MCF 10A (cell line): ENCODE measurements around the gene TBC1D10A. TPM values are rescaled to one million over a fixed set of nuclear protein-coding genes. Genes with fewer than 3 reads are reported as not detected.

Experiments used
- Bru-seq: library from RNA; stranded (reverse); fragments of 400-500 nt; gene quantifications from one replicate; lab custom pipeline; 2021; lab: Mats Ljungman, UMichigan
- BruChase-seq, 2 experiments: library from RNA; stranded (reverse); fragments of 400-500 nt; gene quantifications; one replicate each; lab custom pipeline; 2021; lab: Mats Ljungman, UMichigan
- BruUV-seq: library from RNA; stranded (reverse); fragments of 400-500 nt; replicated peaks from 2 replicates; lab custom pipeline; 2021; lab: Mats Ljungman, UMichigan
- CTCF ChIA-PET: fragments of 300-600 bp; sonication (Branson Sonifier 250); formaldehyde crosslinking; extraction: SDS; loops from one replicate; lab custom pipeline; 2021; ENCODE audit warnings: antibody characterized with exemption, inconsistent platforms; lab: Yijun Ruan, JAX
- POLR2A ChIA-PET: fragments of 300-600, 350-650 bp; sonication (Branson Sonifier 250); formaldehyde crosslinking; extraction: SDS; loops from one replicate; lab custom pipeline; 2020; ENCODE audit warnings: antibody characterized with exemption, inconsistent platforms; lab: Yijun Ruan, JAX
- DNase-seq: peaks from one replicate; pipeline ENCODE4 v3.0.0-alpha.2; 2018; ENCODE audit not compliant: unreplicated experiment
- H3K27ac Mint-ChIP-seq: one replicate; pipeline ENCODE4 v1.8.0; 2022; ENCODE audit warnings: mild to moderate bottlenecking, low read depth, mixed read lengths; ENCODE audit not compliant: unreplicated experiment
- H3K27me3 Mint-ChIP-seq: one replicate; pipeline ENCODE4 v1.8.0; 2022; ENCODE audit warnings: mixed read lengths; ENCODE audit not compliant: insufficient read depth, unreplicated experiment
- H3K36me3 Mint-ChIP-seq: one replicate; pipeline ENCODE4 v1.8.0; 2022; ENCODE audit warnings: mild to moderate bottlenecking, moderate library complexity, mixed read lengths; ENCODE audit not compliant: insufficient read depth, unreplicated experiment
- H3K4me1 Mint-ChIP-seq: one replicate; pipeline ENCODE4 v1.8.0; 2022; ENCODE audit warnings: mixed read lengths; ENCODE audit not compliant: insufficient read depth, unreplicated experiment
- H3K4me3 Mint-ChIP-seq: one replicate; pipeline ENCODE4 v1.8.0; 2022; ENCODE audit warnings: mild to moderate bottlenecking, moderate library complexity, mixed read lengths; ENCODE audit not compliant: unreplicated experiment
- H3K9me3 Mint-ChIP-seq: one replicate; pipeline ENCODE4 v1.8.0; 2022; ENCODE audit warnings: mixed read lengths; ENCODE audit not compliant: unreplicated experiment
- CTCF ChIP-seq: fragments of 200-600 bp; IDR thresholded peaks from one replicate; pipeline ENCODE4 v1.8.0; 2022; ENCODE audit warnings: antibody characterized with exemption, mild to moderate bottlenecking; ENCODE audit not compliant: unreplicated experiment
- intact Hi-C: fragments of 100-400 bp; cut with micrococcal nuclease; formaldehyde crosslinking; loops from 2 replicates; pipeline ENCODE4 v1.14.1; 2022
- long read RNA-seq: library from polyadenylated mRNA; stranded (forward); transcript quantifications from one replicate; pipeline ENCODE4 v2.0.0, GENCODE V29; 2022
- total RNA-seq: library from RNA; stranded (reverse); gene quantifications from 2 replicates; pipeline ENCODE4 v1.2.3, GENCODE V29; 2022

The TBC1D10A gene
- total RNA-seq, result 11.1 and 13.1 TPM in 2 replicates
- percentile 54 among the genes with signal in this experiment for Bru-seq, nascent RNA
- percentile 53 among the genes with signal in this experiment for BruChase-seq, experiment 1, labeled RNA remaining after a 6-hour chase
- BruChase-seq, experiment 2, labeled RNA remaining after a 2-hour chase, result percentile 56 among the genes with signal in this experiment
- long read RNA-seq, transcript TBC1D10A-201 (9 exons, 2,077 nt), result major isoform, 20 of 26 reads
- long read RNA-seq, partial matches to known transcripts, result 3 of 26 reads
- long read RNA-seq, other reads (novel, unspliced or antisense), result 3 of 26 reads

- Mint-ChIP-seq H3K36me3 (peaks cover 16% of the 10 kb centered on the region), H3K27me3 (no peaks in the 10 kb centered on the region), H3K4me3 (peak within 1 kb of the TSS; percentile 71), H3K27ac (peak within 1 kb of the TSS; percentile 86), H3K9me3 (no peaks in the 10 kb centered on the region), H3K4me1 (peaks cover 23% of the 10 kb centered on the region)
- CTCF ChIA-PET, result interaction anchor here (0.6 to 4.0 kb wide), 6 partner anchors 9 to 63 kb away, joined by 3 to 43 read pairs (median 6); partner anchors contain the start of gene CASTOR1
- POLR2A ChIA-PET, result interaction anchor here (0.6 to 7.5 kb wide), 24 partner anchors 10 to 645 kb away, joined by 3 to 109 read pairs (median 5); partner anchors contain the start of genes CASTOR1, CCDC157 and SF3A1
- intact Hi-C loops, result loop anchor here (1.0 to 2.0 kb wide), 2 partner anchors 39 to 64 kb away; no protein-coding TSS in a partner anchor
- BruUV-seq, result no TSS peak
- DNase-seq, result peak; percentile 92
- TF ChIP-seq CTCF, result no peak
Measured at GRCh38 chr22:30326706-30327362, at the start of gene TBC1D10A. Gene TBC1D10A (minus strand): TSS chr22:30326941. CDS start chr22:30326881, 60 bp downstream.

- intact Hi-C loops, result no loop called here
- no peaks in the 10 kb centered on the region for H3K27me3 Mint-ChIP-seq
Measured at GRCh38 chr22:30375312-30375849, 48.6 kb upstream of the TBC1D10A start.

GRCh38 chr22:30373331-30374325 is 46.9 kb upstream of the TBC1D10A start:
- Mint-ChIP-seq H3K36me3 (peaks cover 11% of the 10 kb centered on the region), H3K27ac (no peak overlapping the region), H3K4me3 (no peak overlapping the region), H3K9me3 (no peaks in the 10 kb centered on the region), H3K4me1 (no peaks in the 10 kb centered on the region), H3K27me3 (no peaks in the 10 kb centered on the region)
- no peak for DNase-seq
- BruUV-seq, result no TSS peak
- no peak for TF ChIP-seq CTCF
- intact Hi-C loops, result no loop called here
- ChIA-PET CTCF (interaction anchor here (0.6 to 3.2 kb wide), 5 partner anchors 12 to 134 kb away, joined by 3 to 15 read pairs (median 12); partner anchors contain the start of genes CASTOR1 and RNF215), POLR2A (interaction anchor here (0.6 to 1.2 kb wide), 4 partner anchors 12 to 38 kb away, joined by 3 to 6 read pairs (median 4); partner anchors contain the start of genes CCDC157 and SF3A1)

More at GRCh38 chr22:30375312-30375849, 48.6 kb upstream of the TBC1D10A start:
- Mint-ChIP-seq H3K4me3 (no peak overlapping the region), H3K36me3 (peaks cover 11% of the 10 kb centered on the region), H3K9me3 (no peaks in the 10 kb centered on the region), H3K27ac (no peak overlapping the region), H3K4me1 (no peaks in the 10 kb centered on the region)
- CTCF ChIA-PET, result interaction anchor here (1.9 to 3.2 kb wide), 3 partner anchors 10 to 87 kb away, joined by 12 to 15 read pairs (median 13); partner anchors contain the start of genes CASTOR1 and RNF215
- POLR2A ChIA-PET, result no interaction called here
- no peak for TF ChIP-seq CTCF
- no peak for DNase-seq
- BruUV-seq, result no TSS peak
